ENCODE data around the gene FOXO1.
"Not testable (repeated sequence)": the region's sequence is repeated elsewhere in the genome, so short reads cannot be mapped to it uniquely, and the experiment has no call there.

The FOXO1 gene

GRCh38 chr13:40666045-40666932 lies at the start of gene FOXO1:
FOXO1 (minus strand) TSS chr13:40666641; CDS start chr13:40666212, 429 bp downstream.
- DNase-seq, result peak; percentile 92

- not testable (repeated sequence) for DNase-seq
Observed at GRCh38 chr13:40714433-40714832, 48.0 kb upstream of the FOXO1 start.

- DNase-seq, result no peak
Observed at GRCh38 chr13:40706439-40706838, 40.0 kb upstream of the FOXO1 start.

- no peak for DNase-seq
Observed at GRCh38 chr13:40697711-40698110, 31.3 kb upstream of the FOXO1 start.

GRCh38 chr13:40694426-40694825 lies 28.0 kb upstream of the FOXO1 start:
- DNase-seq, result no peak

GRCh38 chr13:40692946-40693345 lies 26.5 kb upstream of the FOXO1 start:
- no peak for DNase-seq

- no peak for DNase-seq
Observed at GRCh38 chr13:40688781-40689180, 22.3 kb upstream of the FOXO1 start.

GRCh38 chr13:40682449-40683240 lies 16.2 kb upstream of the FOXO1 start:
- peak; percentile 61 for DNase-seq

- DNase-seq, result no peak
Observed at GRCh38 chr13:40681341-40682146, 15.1 kb upstream of the FOXO1 start.

- DNase-seq, result no peak
Observed at GRCh38 chr13:40680659-40681323, 14.3 kb upstream of the FOXO1 start.

- no peak for DNase-seq
Observed at GRCh38 chr13:40679480-40679985, 13.1 kb upstream of the FOXO1 start.

- no peak for DNase-seq
Observed at GRCh38 chr13:40677064-40677463, 10.6 kb upstream of the FOXO1 start.

- DNase-seq, result no peak
Observed at GRCh38 chr13:40676007-40676406, 9.6 kb upstream of the FOXO1 start.

- DNase-seq, result no peak
Observed at GRCh38 chr13:40673414-40673813, 7.0 kb upstream of the FOXO1 start.

- peak; percentile 43 for DNase-seq
Observed at GRCh38 chr13:40672765-40673397, 6.4 kb upstream of the FOXO1 start.

GRCh38 chr13:40671956-40672764 lies 5.7 kb upstream of the FOXO1 start:
- DNase-seq, result peak; percentile 84

- no peak for DNase-seq
Observed at GRCh38 chr13:40670307-40670706, 3.9 kb upstream of the FOXO1 start.

- DNase-seq, result no peak
Observed at GRCh38 chr13:40668335-40668734, 1.9 kb upstream of the FOXO1 start.

GRCh38 chr13:40667622-40667978 lies 1.2 kb upstream of the FOXO1 start:
- DNase-seq, result no peak

- peak; percentile 78 for DNase-seq
Observed at GRCh38 chr13:40666933-40667621, 636 bp upstream of the FOXO1 start.
